Mucosa of descending colon (tissue), 3 donors: Measurements from ENCODE around the gene ZDHHC3. TPM values are rescaled to one million over a fixed set of nuclear protein-coding genes. Genes with fewer than 3 reads are reported as not detected.
"Not testable (repeated sequence)": the region's sequence is repeated elsewhere in the genome, so short reads cannot be mapped to it uniquely, and the experiment has no call there.

Experiments
- ATAC-seq: fragments of 200-7000 bp; cut with Tn5 transposase; one replicate; pipeline ENCODE4 v1.9.1; 2020; ENCODE audit warnings: mild to moderate bottlenecking, moderate library complexity
- DNase-seq, 3 donors: peaks; one replicate each; pipeline ENCODE4 v3.0.0-alpha.2; 2020
- H3K36me3 ChIP-seq: fragments of 200-600 bp; one replicate; pipeline ENCODE4 v1.8.0; 2021; ENCODE audit warnings: low read depth, mild to moderate bottlenecking
- H3K4me1 ChIP-seq: fragments of 200-600 bp; one replicate; pipeline ENCODE4 v1.8.0; 2021; ENCODE audit warnings: low read depth, mild to moderate bottlenecking
- H3K4me3 ChIP-seq: fragments of 200-600 bp; one replicate; pipeline ENCODE4 v1.8.0; 2021; ENCODE audit warnings: mild to moderate bottlenecking
- H3K9me3 ChIP-seq: fragments of 200-600 bp; one replicate; pipeline ENCODE4 v1.8.0; 2021; ENCODE audit warnings: mild to moderate bottlenecking
- CTCF ChIP-seq: fragments of 200-600 bp; IDR thresholded peaks from one replicate; pipeline ENCODE4 v1.8.0; 2022; ENCODE audit warnings: antibody characterized with exemption, mild to moderate bottlenecking
- intact Hi-C, 2 donors: fragments of 100-400 bp; cut with DNase I in 1 of 2; cut with micrococcal nuclease in 1 of 2; formaldehyde crosslinking; loops; one replicate each; pipeline versions ENCODE4 v1.11.0 to v1.11.1; 2022; cut with DNase I, micrococcal nuclease
- total RNA-seq, 3 donors: library from RNA; stranded (reverse); fragmentation: NEBNext Ultra II Directional in 2 of 3; extraction: Animal tissue kit (Norgen Biotek cat#: 25700) in 2 of 3; gene quantifications; one replicate each; pipeline versions ENCODE4 v1.2.1 to v1.2.4, GENCODE V29; 2021 to 2023
- donor health status: DM: no; HTN: no; CAD: no; lungs with moderate emphysema.
- donor health status: DM: no; HTN: no; CAD: no.
- donor health status: DM: no; HTN: yes; CAD: no.

Gene ZDHHC3
- total RNA-seq, 3 donors from 2014 or later, result 94.7 to 204 (median 143) TPM

GRCh38 chr3:44988073-44988472, 12.1 kb upstream of the ZDHHC3 start:
- H3K36me3 ChIP-seq, result no peaks in the 10 kb centered on the region
- peaks cover 2% of the 10 kb centered on the region for H3K4me1 ChIP-seq
- H3K9me3 ChIP-seq, result no peaks in the 10 kb centered on the region
- ATAC-seq (no peak), DNase-seq (no peak)
- TF ChIP-seq CTCF, result no peak
- intact Hi-C loops, result no loop called here
- no peak overlapping the region for H3K4me3 ChIP-seq

- TF ChIP-seq CTCF, result no peak
- Histone ChIP-seq H3K9me3 (no peaks in the 10 kb centered on the region), H3K36me3 (no peaks in the 10 kb centered on the region), H3K4me3 (no peak overlapping the region), H3K4me1 (no peaks in the 10 kb centered on the region)
- DNase-seq (no peak), ATAC-seq (no peak)
- intact Hi-C loops, result no loop called here
These were observed 11.4 kb upstream of the ZDHHC3 start for GRCh38 chr3:44987332-44987731.

- H3K36me3 ChIP-seq, DNase-seq, intact Hi-C loops, H3K4me3 ChIP-seq, ATAC-seq, H3K9me3 ChIP-seq, H3K4me1 ChIP-seq: not testable (repeated sequence)
These were observed 10.4 kb upstream of the ZDHHC3 start for GRCh38 chr3:44986330-44986729.

GRCh38 chr3:44984335-44984734, 8.4 kb upstream of the ZDHHC3 start:
- Histone ChIP-seq H3K36me3 (no peaks in the 10 kb centered on the region), H3K4me1 (no peaks in the 10 kb centered on the region), H3K9me3 (no peaks in the 10 kb centered on the region), H3K4me3 (no peak overlapping the region)
- DNase-seq (no peak), ATAC-seq (no peak)
- intact Hi-C loops, result no loop called here
- TF ChIP-seq CTCF, result no peak

GRCh38 chr3:44983484-44983941, 7.5 kb upstream of the ZDHHC3 start:
- no peaks in the 10 kb centered on the region for H3K9me3 ChIP-seq
- ATAC-seq (peak; percentile 48), DNase-seq (no peak)
- no peaks in the 10 kb centered on the region for H3K4me1 ChIP-seq
- no peak for TF ChIP-seq CTCF
- intact Hi-C loops, result no loop called here
- no peak overlapping the region for H3K4me3 ChIP-seq
- H3K36me3 ChIP-seq, result no peaks in the 10 kb centered on the region

- Histone ChIP-seq H3K36me3 (no peaks in the 10 kb centered on the region), H3K9me3 (no peaks in the 10 kb centered on the region), H3K4me1 (no peaks in the 10 kb centered on the region), H3K4me3 (no peak overlapping the region)
- no peak for DNase-seq
- intact Hi-C loops, result no loop called here
- ATAC-seq, result no peak
- TF ChIP-seq CTCF, result no peak
These were observed 6.8 kb upstream of the ZDHHC3 start for GRCh38 chr3:44982817-44983216.
